HAP-1 (cell line): ENCODE results near the gene LRG1.

Experiments
- DNase-seq, 2 experiments: peaks; one replicate each; pipeline ENCODE4 v3.0.0-alpha.2; 2016 to 2020; ENCODE audit warnings: low spot score in 2 of 2
- H3K27me3 ChIP-seq: fragments of 250-450 bp; sonication (Bioruptor Pico); 2 replicates; pipeline ENCODE4 v1.5.1; 2020; ENCODE audit warnings: low read depth, mild to moderate bottlenecking, moderate library complexity
- H3K36me3 ChIP-seq: fragments of 250-450 bp; sonication (Bioruptor Pico); replicated peaks from 2 replicates; pipeline ENCODE4 v1.5.1; 2020; ENCODE audit warnings: mild to moderate bottlenecking
- H3K4me1 ChIP-seq: fragments of 250-450 bp; sonication (Bioruptor Pico); 2 replicates; pipeline ENCODE4 v1.5.1; 2020; ENCODE audit warnings: mild to moderate bottlenecking
- H3K4me3 ChIP-seq: fragments of 250-450 bp; sonication (Bioruptor Pico); 2 replicates; pipeline ENCODE4 v1.5.1; 2020; ENCODE audit warnings: mild to moderate bottlenecking, moderate library complexity
- H3K9me3 ChIP-seq: fragments of 250-450 bp; sonication (Bioruptor Pico); 2 replicates; pipeline ENCODE4 v1.5.1; 2020; ENCODE audit warnings: mild to moderate bottlenecking, moderate library complexity
- in situ Hi-C: fragments of 300-500 bp; cut with MboI; formaldehyde crosslinking; loops from 3 replicates; pipeline ENCODE4 v1.14.3; 2020; ENCODE audit warnings: low sequenced_read_pairs, inconsistent platforms, mixed read lengths

The LRG1 gene

GRCh38 chr19:4500841-4501591 is 38.8 kb downstream of the LRG1 start:
- no peak for DNase-seq
- in situ Hi-C loops = no loop called here
- H3K4me1 ChIP-seq = no peaks in the 10 kb centered on the region
- H3K9me3 ChIP-seq = no peaks in the 10 kb centered on the region
- H3K4me3 ChIP-seq = no peak overlapping the region
- H3K27me3 ChIP-seq = no peaks in the 10 kb centered on the region
- peaks cover 40% of the 10 kb centered on the region for H3K36me3 ChIP-seq

GRCh38 chr19:4499855-4500254 is 40.0 kb downstream of the LRG1 start:
- no peak overlapping the region for H3K4me3 ChIP-seq
- H3K9me3 ChIP-seq = no peaks in the 10 kb centered on the region
- in situ Hi-C loops = no loop called here
- no peaks in the 10 kb centered on the region for H3K27me3 ChIP-seq
- no peaks in the 10 kb centered on the region for H3K4me1 ChIP-seq
- peaks cover 38% of the 10 kb centered on the region for H3K36me3 ChIP-seq
- DNase-seq = no peak

- in situ Hi-C loops = no loop called here
- no peaks in the 10 kb centered on the region for H3K4me1 ChIP-seq
- no peaks in the 10 kb centered on the region for H3K9me3 ChIP-seq
- no peak overlapping the region for H3K4me3 ChIP-seq
- H3K36me3 ChIP-seq = peaks cover 41% of the 10 kb centered on the region
- DNase-seq = no peak
- H3K27me3 ChIP-seq = no peaks in the 10 kb centered on the region
These were observed 40.5 kb downstream of the LRG1 start for GRCh38 chr19:4499318-4499717.

GRCh38 chr19:4498694-4499093 is 41.1 kb downstream of the LRG1 start:
- in situ Hi-C loops = no loop called here
- H3K36me3 ChIP-seq = peaks cover 46% of the 10 kb centered on the region

DNA sequence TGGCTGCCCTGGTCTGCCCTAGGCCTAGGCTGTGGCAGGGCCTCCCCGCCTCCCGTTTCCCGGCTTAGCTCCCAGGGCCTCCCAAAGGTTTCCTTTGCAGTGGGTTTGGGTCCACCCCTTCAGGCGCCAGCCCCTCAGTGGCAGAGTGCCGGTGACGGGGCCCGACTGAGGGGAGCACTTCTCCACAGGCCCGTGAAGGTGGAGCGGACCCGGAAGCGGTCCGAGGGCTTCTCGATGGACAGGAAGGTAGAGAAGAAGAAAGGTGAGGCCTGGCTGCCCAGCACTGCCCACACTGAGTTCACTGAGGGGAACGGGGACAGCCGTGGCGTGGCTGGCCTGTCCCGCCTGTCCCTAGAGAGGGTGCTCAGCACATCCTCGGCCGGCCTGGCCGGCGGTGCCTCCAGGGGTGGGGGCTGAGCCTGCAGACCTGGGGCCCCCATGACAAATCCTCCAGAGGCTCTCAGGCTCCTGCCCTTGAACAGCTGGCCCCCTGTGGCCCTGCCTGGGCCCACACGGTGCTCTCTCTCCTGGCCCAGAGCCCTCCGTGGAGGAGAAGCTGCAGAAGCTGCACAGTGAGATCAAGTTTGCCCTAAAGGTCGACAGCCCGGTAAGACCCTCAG is 42.0 kb downstream of the LRG1 start:
- in situ Hi-C loops = no loop called here
- no peaks in the 10 kb centered on the region for H3K27me3 ChIP-seq

More at GRCh38 chr19:4498694-4499093, 41.1 kb downstream of the LRG1 start:
- Histone ChIP-seq H3K4me1 (no peaks in the 10 kb centered on the region), H3K9me3 (no peaks in the 10 kb centered on the region), H3K27me3 (no peaks in the 10 kb centered on the region), H3K4me3 (no peak overlapping the region)
- no peak for DNase-seq

DNA sequence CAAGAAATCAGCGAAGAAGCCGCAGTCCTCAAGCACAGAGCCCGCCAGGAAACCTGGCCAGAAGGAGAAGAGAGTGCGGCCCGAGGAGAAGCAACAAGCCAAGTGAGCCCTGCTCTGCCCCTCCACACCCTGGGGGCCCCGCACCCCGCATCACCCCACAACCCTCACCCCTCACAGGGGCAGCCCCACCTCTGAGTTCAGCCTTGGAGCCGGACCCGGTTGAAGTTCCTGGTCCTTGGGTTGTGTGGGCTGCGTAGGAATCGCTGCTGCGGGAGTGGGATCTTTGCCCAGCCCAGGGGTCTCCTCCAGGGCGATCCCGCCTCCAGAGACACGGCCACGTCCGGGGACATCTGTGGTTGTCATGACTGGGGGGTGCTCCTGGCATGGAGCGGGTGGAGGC is 43.5 kb downstream of the LRG1 start:
- H3K9me3 ChIP-seq = no peaks in the 10 kb centered on the region
- H3K4me1 ChIP-seq = no peaks in the 10 kb centered on the region
- in situ Hi-C loops = no loop called here
- H3K36me3 ChIP-seq = peaks cover 60% of the 10 kb centered on the region
- no peak overlapping the region for H3K4me3 ChIP-seq
- DNase-seq = no peak
- H3K27me3 ChIP-seq = no peaks in the 10 kb centered on the region

More for the DNA sequence above, 42.0 kb downstream of the LRG1 start:
- Histone ChIP-seq H3K36me3 (peaks cover 50% of the 10 kb centered on the region), H3K9me3 (no peaks in the 10 kb centered on the region), H3K4me3 (no peak overlapping the region), H3K4me1 (no peaks in the 10 kb centered on the region)
- DNase-seq = no peak

GRCh38 chr19:4495471-4495870 is 44.4 kb downstream of the LRG1 start:
- no peaks in the 10 kb centered on the region for H3K4me1 ChIP-seq
- no peak overlapping the region for H3K4me3 ChIP-seq
- no peaks in the 10 kb centered on the region for H3K27me3 ChIP-seq
- no peaks in the 10 kb centered on the region for H3K9me3 ChIP-seq
- peaks cover 53% of the 10 kb centered on the region for H3K36me3 ChIP-seq
- no peak for DNase-seq
- in situ Hi-C loops = no loop called here

GRCh38 chr19:4494691-4495064 is 45.2 kb downstream of the LRG1 start:
- in situ Hi-C loops = no loop called here
- H3K4me3 ChIP-seq = no peak overlapping the region
- peaks cover 57% of the 10 kb centered on the region for H3K36me3 ChIP-seq
- no peaks in the 10 kb centered on the region for H3K4me1 ChIP-seq
- no peak for DNase-seq
- no peaks in the 10 kb centered on the region for H3K27me3 ChIP-seq
- no peaks in the 10 kb centered on the region for H3K9me3 ChIP-seq

GRCh38 chr19:4493929-4494690 is 45.7 kb downstream of the LRG1 start:
- Histone ChIP-seq H3K36me3 (peaks cover 61% of the 10 kb centered on the region), H3K9me3 (no peaks in the 10 kb centered on the region), H3K27me3 (no peaks in the 10 kb centered on the region), H3K4me1 (no peaks in the 10 kb centered on the region), H3K4me3 (no peak overlapping the region)
- no peak for DNase-seq
- in situ Hi-C loops = no loop called here

DNA sequence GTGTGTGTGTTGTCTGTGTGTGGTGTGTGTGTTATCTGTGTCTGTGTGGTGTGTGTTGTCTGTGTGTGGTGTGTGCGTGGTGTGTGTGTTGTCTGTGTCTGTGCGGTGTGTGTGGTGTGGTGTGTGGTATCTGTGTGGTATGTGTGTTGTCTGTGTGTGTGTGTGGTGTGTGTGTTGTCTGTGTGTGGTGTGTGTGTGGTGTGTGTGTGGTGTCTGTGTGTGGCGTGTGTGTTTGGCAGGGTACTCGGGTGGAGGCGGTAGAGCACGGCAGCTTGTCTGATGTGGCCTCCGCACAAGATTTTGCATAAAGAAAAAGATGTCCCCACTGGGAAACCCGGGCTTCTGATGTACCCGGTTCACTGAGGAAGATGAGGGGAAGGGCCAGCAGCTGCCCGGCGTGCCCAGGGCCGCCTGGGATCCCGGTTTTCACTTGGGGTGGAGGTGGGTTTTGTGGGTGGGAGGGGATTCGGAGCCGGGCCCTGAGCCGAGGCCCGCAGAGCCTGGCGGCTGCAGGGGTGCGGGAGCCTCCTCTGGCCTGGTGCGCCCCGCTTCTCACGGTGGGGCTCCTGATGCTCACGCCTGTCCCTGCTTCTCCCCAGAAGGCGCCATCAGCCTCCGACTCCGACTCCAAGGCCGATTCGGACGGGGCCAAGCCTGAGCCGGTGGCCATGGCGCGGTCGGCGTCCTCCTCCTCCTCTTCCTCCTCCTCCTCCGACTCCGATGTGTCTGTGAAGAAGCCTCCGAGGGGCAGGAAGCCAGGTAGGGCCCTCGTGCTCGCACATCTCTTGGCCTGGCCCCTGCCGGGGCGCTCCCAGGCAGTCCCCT is 46.5 kb downstream of the LRG1 start:
- no peak overlapping the region for H3K4me3 ChIP-seq
- in situ Hi-C loops = no loop called here
- H3K9me3 ChIP-seq = no peaks in the 10 kb centered on the region
- no peak for DNase-seq
- peaks cover 57% of the 10 kb centered on the region for H3K36me3 ChIP-seq
- H3K27me3 ChIP-seq = no peaks in the 10 kb centered on the region
- no peaks in the 10 kb centered on the region for H3K4me1 ChIP-seq

DNA sequence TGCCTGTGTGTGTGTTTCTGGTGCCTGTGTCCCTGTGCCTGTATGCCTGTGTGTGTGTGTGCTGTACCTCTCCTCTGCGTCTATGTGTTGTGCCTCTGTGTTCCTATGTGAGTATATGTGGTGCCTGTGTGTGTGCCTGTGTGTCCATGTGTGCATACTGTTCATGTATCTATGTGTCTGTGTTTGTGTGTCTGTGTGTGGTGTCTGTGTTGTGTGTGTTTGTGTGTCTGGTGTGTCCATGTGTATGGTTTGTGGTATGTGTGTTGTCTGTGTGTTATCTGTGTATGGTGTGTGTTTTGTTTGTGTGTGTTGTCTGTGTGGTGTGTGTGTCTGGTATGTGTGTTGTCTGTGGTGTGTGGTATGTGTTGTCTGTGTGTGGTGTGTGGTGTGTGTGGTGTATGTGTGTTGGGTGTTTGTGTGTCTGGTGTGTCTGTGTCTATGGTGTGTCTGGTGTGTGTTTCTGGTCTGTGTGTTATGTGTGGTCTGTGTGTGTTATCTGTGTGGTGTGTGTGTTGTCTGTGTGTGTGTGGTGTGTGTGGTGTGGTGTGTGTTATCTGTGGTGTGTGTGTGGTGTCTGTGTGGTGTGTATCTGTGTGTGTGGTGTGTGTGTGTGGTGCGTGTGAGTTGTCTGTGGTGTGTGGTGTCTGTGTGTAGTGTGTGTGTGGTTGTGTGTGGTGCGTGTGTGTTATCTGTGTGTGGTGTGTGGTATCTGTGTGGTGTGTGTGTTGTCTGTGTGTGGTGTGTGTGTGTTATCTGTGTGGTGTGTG is 47.3 kb downstream of the LRG1 start:
- H3K4me3 ChIP-seq = no peak overlapping the region
- H3K9me3 ChIP-seq = no peaks in the 10 kb centered on the region
- H3K4me1 ChIP-seq = no peaks in the 10 kb centered on the region
- H3K36me3 ChIP-seq = peaks cover 50% of the 10 kb centered on the region
- in situ Hi-C loops = no loop called here
- DNase-seq = no peak
- no peaks in the 10 kb centered on the region for H3K27me3 ChIP-seq

DNA sequence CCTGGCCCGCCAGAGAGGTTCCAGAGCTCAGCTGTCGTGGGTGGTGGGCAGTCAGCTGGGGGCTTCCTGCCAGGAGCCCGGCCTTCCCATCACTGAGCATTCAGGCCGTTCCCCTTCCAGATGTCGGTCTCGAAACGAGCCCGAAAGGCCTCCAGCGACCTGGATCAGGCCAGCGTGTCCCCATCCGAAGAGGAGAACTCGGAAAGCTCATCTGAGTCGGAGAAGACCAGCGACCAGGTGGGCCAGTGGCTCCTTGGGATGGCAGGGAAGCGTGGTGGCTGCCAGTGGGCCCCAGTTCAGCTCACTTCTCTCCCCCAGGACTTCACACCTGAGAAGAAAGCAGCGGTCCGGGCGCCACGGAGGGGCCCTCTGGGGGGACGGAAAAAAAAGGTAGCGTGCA is 48.4 kb downstream of the LRG1 start:
- in situ Hi-C loops = no loop called here
- H3K36me3 ChIP-seq = peaks cover 47% of the 10 kb centered on the region
- no peaks in the 10 kb centered on the region for H3K9me3 ChIP-seq

DNA sequence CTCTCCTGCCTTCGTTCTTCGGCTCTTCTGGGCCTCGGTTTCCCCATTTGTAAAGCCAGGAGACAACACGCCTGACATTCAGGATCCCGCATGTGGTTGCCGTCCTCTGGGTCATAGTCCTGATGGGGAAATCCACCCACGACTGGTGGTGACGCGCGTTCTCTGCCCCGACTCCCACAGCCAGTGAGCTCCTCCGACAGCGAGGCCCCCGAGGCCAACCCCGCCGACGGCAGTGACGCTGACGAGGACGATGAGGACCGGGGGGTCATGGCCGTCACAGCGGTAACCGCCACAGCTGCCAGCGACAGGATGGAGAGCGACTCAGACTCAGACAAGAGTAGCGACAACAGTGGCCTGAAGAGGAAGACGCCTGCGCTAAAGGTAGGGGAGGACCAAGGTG is 51.3 kb downstream of the LRG1 start:
- H3K9me3 ChIP-seq = no peaks in the 10 kb centered on the region
- H3K36me3 ChIP-seq = peaks cover 41% of the 10 kb centered on the region
- no peaks in the 10 kb centered on the region for H3K4me1 ChIP-seq
- no peak for DNase-seq
- H3K4me3 ChIP-seq = no peak overlapping the region
- in situ Hi-C loops = no loop called here
- H3K27me3 ChIP-seq = no peaks in the 10 kb centered on the region

More for the DNA sequence above, 48.4 kb downstream of the LRG1 start:
- DNase-seq = no peak
- Histone ChIP-seq H3K27me3 (no peaks in the 10 kb centered on the region), H3K4me3 (no peak overlapping the region), H3K4me1 (no peaks in the 10 kb centered on the region)
